K562 (cell line): ENCODE measurements around the gene TMEM147. TPM values are rescaled to one million over a fixed set of nuclear protein-coding genes. Genes with fewer than 3 reads are reported as not detected.

Experiments
- ATAC-seq: fragments of 200-7000 bp; cut with Tn5 transposase; 3 replicates; pipeline ENCODE4 v1.9.1; 2020; ENCODE audit warnings: moderate library complexity
- BruUV-seq: library from RNA; stranded (reverse); fragments of 400-500 nt; replicated peaks from 2 replicates; lab custom pipeline; 2021; lab: Mats Ljungman, UMichigan
- CTCF ChIA-PET: fragments of 300-600 bp; formaldehyde crosslinking; extraction: SDS; loops from one replicate; lab custom pipeline; 2021; ENCODE audit warnings: low intra/inter-chr PET ratio; lab: Yijun Ruan, JAX
- POLR2A ChIA-PET: fragments of 300-600, 350-650 bp; sonication (Branson Sonifier 250); formaldehyde crosslinking; extraction: SDS; loops from one replicate; lab custom pipeline; 2021; ENCODE audit warnings: antibody characterized with exemption, inconsistent platforms; lab: Yijun Ruan, JAX
- DNase-seq, 4 experiments: peaks; one replicate each; pipeline versions ENCODE4 v3.0.0 to v3.0.0-alpha.2; 2011 to 2018; ENCODE audit warnings: low spot score in 3 of 4, mixed read lengths in 3 of 4; ENCODE audit errors: extremely low read depth in 1 of 4
- FAIRE-seq: peaks from 2 replicates; lab custom pipeline; 2011; peaks lifted over from hg19 to GRCh38; lab: Jason Lieb, UNC
- H2AFZ ChIP-seq: 2 replicates; pipeline ENCODE4 v1.6.0; 2011; ENCODE audit warnings: low read depth, low read length, control low read depth, inconsistent platforms
- H3K27ac ChIP-seq: fragments of 200-600 bp; 3 replicates; pipeline ENCODE4 v1.8.0; 2011; ENCODE audit warnings: low read depth, mild to moderate bottlenecking, control low read depth, inconsistent platforms, low read length, moderate library complexity, mixed read lengths; ENCODE audit errors: extremely low read depth
- H3K27me3 ChIP-seq, 2 experiments: fragments of 300-600 bp in 1 of 2; 2 replicates in 1 of 2; 3 replicates in 1 of 2; pipeline versions ENCODE4 v1.6.0 to v1.8.0; 2011; ENCODE audit warnings: inconsistent platforms in 2 of 2, low read length in 2 of 2, mild to moderate bottlenecking in 1 of 2, mixed read lengths in 1 of 2, moderate library complexity in 1 of 2; ENCODE audit not compliant: control insufficient read depth in 2 of 2, insufficient read depth in 2 of 2
- H3K36me3 ChIP-seq: fragments of 300-600 bp; 3 replicates; pipeline ENCODE4 v1.8.0; 2011; ENCODE audit warnings: mild to moderate bottlenecking, low read length, inconsistent platforms; ENCODE audit not compliant: control insufficient read depth, insufficient read depth
- H3K4me1 ChIP-seq, 2 experiments: fragments of 200-600 bp in 1 of 2; replicated peaks in 1 of 2; 2 replicates in 1 of 2; 3 replicates in 1 of 2; pipeline versions ENCODE4 v1.5.1 to v1.8.0; 2011; ENCODE audit warnings: inconsistent platforms in 2 of 2, low read length in 2 of 2, mild to moderate bottlenecking in 1 of 2, mixed read lengths in 1 of 2, moderate library complexity in 1 of 2; ENCODE audit not compliant: control insufficient read depth in 2 of 2, insufficient read depth in 2 of 2
- H3K4me2 ChIP-seq: 2 replicates; pipeline ENCODE4 v1.6.1; 2011; ENCODE audit warnings: low read length, control low read depth, inconsistent platforms, mixed read lengths; ENCODE audit not compliant: insufficient read depth
- H3K4me3 ChIP-seq: fragments of 200-600 bp; sonication (generic), shearing (Covaris generic); 2 replicates; pipeline ENCODE4 v1.5.1; 2016; ENCODE audit warnings: control low read depth, inconsistent platforms
- H3K79me2 ChIP-seq: fragments of 200-600 bp; 3 replicates; pipeline ENCODE4 v1.8.0; 2011; ENCODE audit warnings: low read length, inconsistent platforms; ENCODE audit not compliant: control insufficient read depth, insufficient read depth
- H3K9ac ChIP-seq, 2 experiments: 2 replicates each; pipeline versions ENCODE4 v1.6.0 to v1.6.1; 2011; ENCODE audit warnings: low read depth in 2 of 2, low read length in 2 of 2, control low read depth in 1 of 2, inconsistent platforms in 1 of 2, mild to moderate bottlenecking in 1 of 2, mixed read lengths in 1 of 2; ENCODE audit not compliant: insufficient read depth in 1 of 2
- H3K9me1 ChIP-seq: one replicate; pipeline ENCODE4 v1.6.0; 2011; ENCODE audit warnings: inconsistent platforms, mild to moderate bottlenecking, low read length, moderate library complexity; ENCODE audit not compliant: control insufficient read depth, insufficient read depth
- H3K9me3 ChIP-seq: replicated peaks from 2 replicates; pipeline ENCODE4 v1.5.1; 2011; ENCODE audit warnings: low read depth, low read length, inconsistent platforms; ENCODE audit not compliant: control insufficient read depth, insufficient read depth
- H4K20me1 ChIP-seq: replicated peaks from 2 replicates; pipeline ENCODE4 v1.6.1; 2011; ENCODE audit warnings: low read length, inconsistent platforms, mixed read lengths; ENCODE audit not compliant: control insufficient read depth, insufficient read depth
- CREB1 ChIP-seq, 2 experiments: sonication (generic) in 1 of 2; formaldehyde crosslinking in 1 of 2; IDR thresholded peaks; 2 replicates each; pipeline versions ENCODE4 v1.6.1 to v1.8.0; 2012 to 2022; ENCODE audit warnings: inconsistent platforms in 1 of 2, mild to moderate bottlenecking in 1 of 2, missing genetic modification reagents in 1 of 2, moderate library complexity in 1 of 2
- FOXO4 ChIP-seq: fragments of 450-650 bp; formaldehyde crosslinking; IDR thresholded peaks from 2 replicates; pipeline ENCODE4 v1.4.0; 2020; ENCODE audit warnings: mild to moderate bottlenecking, moderate library complexity
- GATAD2A ChIP-seq: fragments of 450-650 bp; IDR thresholded peaks from 2 replicates; pipeline ENCODE4 v1.6.1; 2017
- MEF2A ChIP-seq: IDR thresholded peaks from 2 replicates; pipeline ENCODE4 v1.6.1; 2011; ENCODE audit warnings: low read depth, mild to moderate bottlenecking, low read length, moderate library complexity; ENCODE audit not compliant: control insufficient read depth
- SMAD1 ChIP-seq: fragments of 150-350 bp; IDR thresholded peaks from 2 replicates; pipeline ENCODE4 v1.6.1; 2014; ENCODE audit warnings: low read length, low read depth; ENCODE audit not compliant: partially characterized antibody
- TEAD4 ChIP-seq, 2 experiments: sonication (generic) in 1 of 2; formaldehyde crosslinking in 1 of 2; IDR thresholded peaks; 2 replicates each; pipeline versions ENCODE4 v1.6.1 to v1.8.0; 2012 to 2022; ENCODE audit warnings: borderline replicate concordance in 1 of 2, inconsistent platforms in 1 of 2, low read length in 1 of 2, mild to moderate bottlenecking in 1 of 2, missing genetic modification reagents in 1 of 2
- TFAP4 ChIP-seq: sonication (generic); formaldehyde crosslinking; IDR thresholded peaks from 2 replicates; pipeline ENCODE4 v1.8.0; 2022; ENCODE audit warnings: missing genetic modification reagents, mild to moderate bottlenecking, moderate library complexity, borderline replicate concordance
- ZKSCAN1 ChIP-seq: fragments of 150-350 bp; IDR thresholded peaks from 2 replicates; pipeline ENCODE4 v1.6.1; 2016; ENCODE audit warnings: low read depth, low read length
- ZNF280A ChIP-seq: fragments of 450-650 bp; IDR thresholded peaks from 2 replicates; pipeline ENCODE4 v1.6.1; 2018; ENCODE audit warnings: mild to moderate bottlenecking, low read depth; ENCODE audit not compliant: partially characterized antibody
- ZNF668 ChIP-seq: fragments of 250-450 bp; sonication (Bioruptor Pico); IDR thresholded peaks from 2 replicates; pipeline ENCODE4 v1.8.0; 2022; ENCODE audit warnings: mild to moderate bottlenecking, inconsistent platforms
- WGBS: fragments of 100-300 bp; shearing (Covaris generic); methylation state at CpG from one replicate; pipeline ENCODE4 v1.1.6; 2016; ENCODE audit warnings: low coverage, mixed read lengths; ENCODE audit not compliant: insufficient coverage; ENCODE audit errors: missing lambda C conversion rate; 5-methylcytosine and 5-hydroxymethylcytosine counted together
- in situ Hi-C: fragments of 300-500 bp; cut with MboI; formaldehyde crosslinking; loops from 4 replicates; pipeline ENCODE4 v1.15.0; 2018; ENCODE audit warnings: inconsistent platforms, mixed read lengths
- intact Hi-C: fragments of 100-400 bp; cut with micrococcal nuclease; formaldehyde crosslinking; loops from 2 replicates; pipeline ENCODE4 v1.14.2; 2022
- polyA plus RNA-seq, 8 experiments: library from polyadenylated mRNA; depleted of rRNA in 4 of 8; stranded (reverse) in 5 of 8; unstranded in 3 of 8; fragments of >200 nt; fragmentation: Nextera tagmentation in 2 of 8; fragmentation: Illumina TruSeq in 1 of 8; extraction: Ambion mirVana in 2 of 8; extraction: Trizol in 1 of 8; gene quantifications; 2 replicates each; pipeline versions ENCODE4 v1.2.1 to v1.2.3, GENCODE V29; 2011 to 2014; ENCODE audit warnings: inconsistent platforms in 1 of 8, missing spikeins in 1 of 8
- total RNA-seq, 7 experiments: library from RNA; depleted of rRNA in 6 of 7; stranded (reverse); fragments of >200 nt in 6 of 7; fragmentation: Illumina TruSeq in 2 of 7; extraction: Trizol in 2 of 7; gene quantifications; 2 replicates each; pipeline versions ENCODE4 v1.2.1 to v1.2.3, GENCODE V29; 2011 to 2021; ENCODE audit warnings: low replicate concordance in 1 of 7
- TF ChIP-seq, protein P1 (sequence below): IDR thresholded peaks from 2 replicates; pipeline ENCODE4 v1.6.1; 2016; ENCODE audit warnings: missing genetic modification characterization, missing compliant biosample characterization

TMEM147 gene
- total and polyA plus RNA-seq, 9 of the 15 experiments (the other 6 are each of a cell fraction or from before 2014, with no cell fraction given): 73.8 to 194 (median 142) TPM

- Histone ChIP-seq H2AFZ (no peak overlapping the region), H3K27ac (no peak overlapping the region), H3K9ac (no peak overlapping the region), H3K9me1 (peaks cover 2% of the 10 kb centered on the region), H3K79me2 (no peaks in the 10 kb centered on the region), H3K27me3 (peaks cover 60 to 82% of the 10 kb centered on the region in 2 experiments), H3K36me3 (no peaks in the 10 kb centered on the region), H3K4me1 (peaks cover 0 to 36% of the 10 kb centered on the region in 2 experiments; a peak in 4 of 5 replicates), H3K4me3 (no peak overlapping the region), H3K4me2 (no peak overlapping the region), H3K9me3 (no peaks in the 10 kb centered on the region), H4K20me1 (peaks cover 16% of the 10 kb centered on the region)
- no TSS peak for BruUV-seq
- FAIRE-seq (no peak), DNase-seq (no peak), ATAC-seq (peak; percentile 18)
- ChIA-PET POLR2A (interaction anchor here (0.6 to 1.3 kb wide), 7 partner anchors 8 to 385 kb away, joined by 3 to 5 read pairs (median 3); no protein-coding TSS in a partner anchor), CTCF (interaction anchor here (0.6 kb wide), 1 partner anchor 206 kb away, joined by 3 read pairs; no protein-coding TSS in a partner anchor)
- WGBS: 4% methylated on average over 15 of the region's 15 CpGs
- in situ Hi-C loops: no loop called here
- intact Hi-C loops: no loop called here
- TF ChIP-seq ZKSCAN1: no peak
- TF ChIP-seq FOXO4 (CRISPR knock-in tag): no peak
- TF ChIP-seq SMAD1: no peak
- no peak for TF ChIP-seq CREB1 (IDR thresholded peaks at IDR 0.05)
- TF ChIP-seq CREB1 (CRISPR knock-in tag; IDR thresholded peaks at IDR 0.05): peak; percentile 26; the same call in 1 of the 2 replicates
- TF ChIP-seq TFAP4 (CRISPR knock-in tag): 0 out of 2 replicates have a peak, but pooled peaks have one; percentile 5
- TF ChIP-seq ZNF668 (CRISPR knock-in tag): no peak
- no peak for TF ChIP-seq TEAD4 (IDR thresholded peaks at IDR 0.05; ENCODE audit: low read length)
- TF ChIP-seq TEAD4 (CRISPR knock-in tag; IDR thresholded peaks at IDR 0.05; ENCODE audit: borderline replicate concordance): no peak
- no peak for TF ChIP-seq MEF2A
- no peak for TF ChIP-seq ZNF280A
- TF ChIP-seq, protein P1, sequence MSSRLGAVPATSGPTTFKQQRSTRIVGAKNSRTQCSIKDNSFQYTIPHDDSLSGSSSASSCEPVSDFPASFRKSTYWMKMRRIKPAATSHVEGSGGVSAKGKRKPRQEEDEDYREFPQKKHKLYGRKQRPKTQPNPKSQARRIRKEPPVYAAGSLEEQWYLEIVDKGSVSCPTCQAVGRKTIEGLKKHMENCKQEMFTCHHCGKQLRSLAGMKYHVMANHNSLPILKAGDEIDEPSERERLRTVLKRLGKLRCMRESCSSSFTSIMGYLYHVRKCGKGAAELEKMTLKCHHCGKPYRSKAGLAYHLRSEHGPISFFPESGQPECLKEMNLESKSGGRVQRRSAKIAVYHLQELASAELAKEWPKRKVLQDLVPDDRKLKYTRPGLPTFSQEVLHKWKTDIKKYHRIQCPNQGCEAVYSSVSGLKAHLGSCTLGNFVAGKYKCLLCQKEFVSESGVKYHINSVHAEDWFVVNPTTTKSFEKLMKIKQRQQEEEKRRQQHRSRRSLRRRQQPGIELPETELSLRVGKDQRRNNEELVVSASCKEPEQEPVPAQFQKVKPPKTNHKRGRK (tag): no peak
- TF ChIP-seq GATAD2A: no peak
These were observed 34.8 kb upstream of the TMEM147 start for GRCh38 chr19:35510626-35510964.
